ENCODE data around the gene NCOA1.
A peak's percentile ranks its signal among the peaks of the same experiment; 100 is the strongest.

NCOA1 gene

GRCh38 chr2:24711865-24712264 lies 220.8 kb downstream of the NCOA1 start:
- peaks cover 6% of the 10 kb centered on the region for H3K4me1 Mint-ChIP-seq
- peaks cover 91% of the 10 kb centered on the region for H3K36me3 Mint-ChIP-seq

GRCh38 chr2:24712296-24712695 lies 221.2 kb downstream of the NCOA1 start:
- H3K9me3 Mint-ChIP-seq: no peaks in the 10 kb centered on the region
- no peak overlapping the region for H3K27ac Mint-ChIP-seq
- H3K4me3 Mint-ChIP-seq: no peak overlapping the region
- H3K36me3 Mint-ChIP-seq: peaks cover 89% of the 10 kb centered on the region
- peaks cover 6% of the 10 kb centered on the region for H3K4me1 Mint-ChIP-seq
- ATAC-seq: no peak
- no peak for DNase-seq (ENCODE audit: low spot score in 2 of 2)

More at GRCh38 chr2:24711865-24712264, 220.8 kb downstream of the NCOA1 start:
- ATAC-seq: no peak
- DNase-seq (ENCODE audit: low spot score in 2 of 2): no peak
- no peak overlapping the region for H3K4me3 Mint-ChIP-seq
- H3K9me3 Mint-ChIP-seq: no peaks in the 10 kb centered on the region
- H3K27ac Mint-ChIP-seq: no peak overlapping the region

GRCh38 chr2:24717263-24717951 lies 226.4 kb downstream of the NCOA1 start:
- H3K9me3 Mint-ChIP-seq: no peaks in the 10 kb centered on the region
- H3K27ac Mint-ChIP-seq: no peak overlapping the region
- peaks cover 80% of the 10 kb centered on the region for H3K36me3 Mint-ChIP-seq
- ATAC-seq: no peak
- H3K4me1 Mint-ChIP-seq: peaks cover 8% of the 10 kb centered on the region
- H3K4me3 Mint-ChIP-seq: no peak overlapping the region
- DNase-seq (ENCODE audit: low spot score in 2 of 2): no peak

GRCh38 chr2:24720310-24720709 lies 229.3 kb downstream of the NCOA1 start:
- Mint-ChIP-seq H3K36me3 (peaks cover 51% of the 10 kb centered on the region), H3K27ac (no peak overlapping the region), H3K9me3 (no peaks in the 10 kb centered on the region), H3K4me3 (no peak overlapping the region), H3K4me1 (peaks cover 8% of the 10 kb centered on the region)
- no peak for ATAC-seq
- DNase-seq (ENCODE audit: low spot score in 2 of 2): no peak

- H3K27ac Mint-ChIP-seq: peak overlapping the region; percentile 1
- no peak for DNase-seq (ENCODE audit: low spot score in 2 of 2)
Measured at GRCh38 chr2:24721470-24721869, 230.4 kb downstream of the NCOA1 start.

GRCh38 chr2:24722141-24722790 lies 231.2 kb downstream of the NCOA1 start:
- Mint-ChIP-seq H3K9me3 (no peaks in the 10 kb centered on the region), H3K36me3 (peaks cover 44% of the 10 kb centered on the region), H3K4me1 (peaks cover 8% of the 10 kb centered on the region), H3K27ac (peak overlapping the region; percentile 1), H3K4me3 (no peak overlapping the region)
- ATAC-seq (no peak), DNase-seq (ENCODE audit: low spot score in 2 of 2) (no peak)

More at GRCh38 chr2:24721470-24721869, 230.4 kb downstream of the NCOA1 start:
- no peak overlapping the region for H3K4me3 Mint-ChIP-seq
- peaks cover 8% of the 10 kb centered on the region for H3K4me1 Mint-ChIP-seq
- no peaks in the 10 kb centered on the region for H3K9me3 Mint-ChIP-seq
- H3K36me3 Mint-ChIP-seq: peaks cover 43% of the 10 kb centered on the region
- ATAC-seq: no peak

- DNase-seq (ENCODE audit: low spot score in 2 of 2) (no peak), ATAC-seq (no peak)
- Mint-ChIP-seq H3K4me1 (peaks cover 8% of the 10 kb centered on the region), H3K4me3 (no peak overlapping the region), H3K36me3 (peaks cover 45% of the 10 kb centered on the region), H3K9me3 (no peaks in the 10 kb centered on the region), H3K27ac (no peak overlapping the region)
Measured at GRCh38 chr2:24723191-24723590, 232.1 kb downstream of the NCOA1 start.

- DNase-seq (ENCODE audit: low spot score in 2 of 2): no peak
- ATAC-seq: no peak
- peaks cover 8% of the 10 kb centered on the region for H3K4me1 Mint-ChIP-seq
- no peaks in the 10 kb centered on the region for H3K9me3 Mint-ChIP-seq
- no peak overlapping the region for H3K4me3 Mint-ChIP-seq
- H3K36me3 Mint-ChIP-seq: peaks cover 45% of the 10 kb centered on the region
- no peak overlapping the region for H3K27ac Mint-ChIP-seq
Measured at GRCh38 chr2:24723665-24724064, 232.6 kb downstream of the NCOA1 start.

GRCh38 chr2:24724111-24724775 lies 233.2 kb downstream of the NCOA1 start:
- Mint-ChIP-seq H3K4me3 (no peak overlapping the region), H3K4me1 (peaks cover 8% of the 10 kb centered on the region), H3K27ac (no peak overlapping the region), H3K9me3 (no peaks in the 10 kb centered on the region), H3K36me3 (peaks cover 45% of the 10 kb centered on the region)
- no peak for DNase-seq (ENCODE audit: low spot score in 2 of 2)
- no peak for ATAC-seq

- Mint-ChIP-seq H3K36me3 (peaks cover 54% of the 10 kb centered on the region), H3K27ac (no peak overlapping the region), H3K4me1 (peaks cover 8% of the 10 kb centered on the region), H3K9me3 (no peaks in the 10 kb centered on the region), H3K4me3 (no peak overlapping the region)
- ATAC-seq (no peak), DNase-seq (ENCODE audit: low spot score in 2 of 2) (no peak)
Measured at GRCh38 chr2:24725956-24726355, 234.9 kb downstream of the NCOA1 start.

- no peaks in the 10 kb centered on the region for H3K9me3 Mint-ChIP-seq
- no peak overlapping the region for H3K4me3 Mint-ChIP-seq
- no peak for ATAC-seq
- H3K4me1 Mint-ChIP-seq: no peaks in the 10 kb centered on the region
- peaks cover 65% of the 10 kb centered on the region for H3K36me3 Mint-ChIP-seq
- no peak for DNase-seq (ENCODE audit: low spot score in 2 of 2)
- no peak overlapping the region for H3K27ac Mint-ChIP-seq
Measured at GRCh38 chr2:24730481-24730880, 239.4 kb downstream of the NCOA1 start.

GRCh38 chr2:24731040-24731439 lies 240.0 kb downstream of the NCOA1 start:
- ATAC-seq: no peak
- Mint-ChIP-seq H3K36me3 (peaks cover 65% of the 10 kb centered on the region), H3K4me3 (no peak overlapping the region), H3K27ac (no peak overlapping the region), H3K9me3 (no peaks in the 10 kb centered on the region), H3K4me1 (no peaks in the 10 kb centered on the region)
- DNase-seq (ENCODE audit: low spot score in 2 of 2): no peak

GRCh38 chr2:24731923-24732322 lies 240.9 kb downstream of the NCOA1 start:
- no peak for ATAC-seq
- Mint-ChIP-seq H3K9me3 (no peaks in the 10 kb centered on the region), H3K4me3 (no peak overlapping the region), H3K36me3 (peaks cover 56% of the 10 kb centered on the region), H3K27ac (peak overlapping the region; percentile 43), H3K4me1 (no peaks in the 10 kb centered on the region)
- no peak for DNase-seq (ENCODE audit: low spot score in 2 of 2)

GRCh38 chr2:24734741-24735140 lies 243.7 kb downstream of the NCOA1 start:
- Mint-ChIP-seq H3K9me3 (no peaks in the 10 kb centered on the region), H3K4me3 (no peak overlapping the region), H3K36me3 (peaks cover 31% of the 10 kb centered on the region), H3K4me1 (peaks cover 6% of the 10 kb centered on the region), H3K27ac (no peak overlapping the region)
- ATAC-seq (no peak), DNase-seq (ENCODE audit: low spot score in 2 of 2) (no peak)

- no peak for DNase-seq (ENCODE audit: low spot score in 2 of 2)
- H3K9me3 Mint-ChIP-seq: no peaks in the 10 kb centered on the region
Measured at GRCh38 chr2:24739354-24740025, 248.4 kb downstream of the NCOA1 start.

More at GRCh38 chr2:24739354-24740025, 248.4 kb downstream of the NCOA1 start:
- H3K4me1 Mint-ChIP-seq: peaks cover 6% of the 10 kb centered on the region
- peak; percentile 61 for ATAC-seq
- H3K36me3 Mint-ChIP-seq: peaks cover 33% of the 10 kb centered on the region
- H3K27ac Mint-ChIP-seq: peak overlapping the region; percentile 46
- no peak overlapping the region for H3K4me3 Mint-ChIP-seq

All from stimulated activated effector memory CD8-positive, alpha-beta T cell treated with anti-CD3 and anti-CD28 coated beads, Interleukin-12 subunit alpha, Interleukin-12 subunit beta, amount 100 ng/mL, for 72 hours (primary cell).